Adrenal gland (tissue), 12 donors: ENCODE measurements around the gene FBXO3. TPM values are rescaled to one million over a fixed set of nuclear protein-coding genes. Genes with fewer than 3 reads are reported as not detected.

Source experiments
- DNase-seq, 7 donors: peaks; one replicate each; pipeline ENCODE4 v3.0.0-alpha.2; 2019 to 2020
- H3K27ac ChIP-seq, 5 donors: fragments of 200-600 bp; sonication (generic) in 4 of 5; 1 replicate in 3 of 5; 2 replicates in 2 of 5; pipeline versions ENCODE4 v1.5.1 to v1.8.0; 2016 to 2020; ENCODE audit warnings: mild to moderate bottlenecking in 1 of 5
- H3K27me3 ChIP-seq: fragments of 200-600 bp; 2 replicates; pipeline ENCODE4 v1.8.0; 2021
- H3K36me3 ChIP-seq, 2 donors: fragments of 200-600 bp; replicated peaks in 1 of 2; 1 replicate in 1 of 2; 2 replicates in 1 of 2; pipeline versions ENCODE4 v1.5.1 to v1.8.0; 2018 to 2022
- H3K4me1 ChIP-seq, 2 donors: fragments of 200-600 bp; replicated peaks in 1 of 2; 1 replicate in 1 of 2; 2 replicates in 1 of 2; pipeline versions ENCODE4 v1.5.1 to v1.8.0; 2018 to 2021
- H3K4me3 ChIP-seq, 4 donors: fragments of 200-600 bp; sonication (generic) in 3 of 4; one replicate each; pipeline ENCODE4 v1.5.1; 2016 to 2018
- H3K9me3 ChIP-seq, 3 donors: fragments of 200-600 bp; sonication (generic) in 1 of 3; replicated peaks in 1 of 3; 1 replicate in 2 of 3; 2 replicates in 1 of 3; pipeline versions ENCODE4 v1.5.1 to v1.8.0; 2016 to 2021
- CTCF ChIP-seq, 6 experiments: fragments of 450-650 bp in 4 of 6; fragments of 200-600 bp in 2 of 6; sonication (generic) in 1 of 6; IDR thresholded peaks; 1 replicate in 5 of 6; 2 replicates in 1 of 6; pipeline versions ENCODE4 v1.5.1 to v1.8.0; 2016 to 2021; ENCODE audit warnings: antibody characterized with exemption in 6 of 6, mild to moderate bottlenecking in 2 of 6, moderate library complexity in 1 of 6
- POLR2A ChIP-seq, 2 donors: fragments of 450-650 bp; IDR thresholded peaks; one replicate each; pipeline ENCODE4 v1.6.1; 2017; ENCODE audit warnings: antibody characterized with exemption in 2 of 2, mild to moderate bottlenecking in 2 of 2, moderate library complexity in 1 of 2
- WGBS, 4 donors: extraction: QIAGEN DNeasy Blood & Tissue Kit in 2 of 4; methylation state at CpG; one replicate each; pipeline versions ENCODE4 v1.1.5 to v1.1.7; 2013 to 2017; 5-methylcytosine and 5-hydroxymethylcytosine counted together
- intact Hi-C, 2 donors: fragments of 100-400 bp; cut with DNase I; formaldehyde crosslinking; loops; one replicate each; pipeline versions ENCODE4 v1.14.1 to v1.15.0; 2022 to 2023
- polyA plus RNA-seq, 3 donors: library from polyadenylated mRNA; stranded (reverse); fragments of 200-250 nt in 2 of 3; fragments of 350-450 nt in 1 of 3; fragmentation: Illumina TruSeq in 1 of 3; extraction: RNeasy Lipid Tissue Mini Kit (QIAGEN cat#74804) in 1 of 3; gene quantifications; one replicate each; pipeline ENCODE4 v1.2.3, GENCODE V29; 2013 to 2014
- total RNA-seq, 9 donors: library from RNA; depleted of rRNA in 4 of 9; stranded (reverse); fragments of >200 nt in 4 of 9; fragments of 120-200 nt in 1 of 9; fragmentation: NEBNext Ultra II Directional in 1 of 9; extraction: Animal tissue kit (Norgen Biotek cat#: 25700) in 1 of 9; gene quantifications; one replicate each; pipeline versions ENCODE4 v1.1.0 to v1.2.4, GENCODE V29; 2013 to 2023
- donor health status: healthy with polysubstance abuse.
- donor health status: Bipolar disorder and iron deficiency.
- donor health status: DM: yes; HTN: yes; CAD: no.
- donor health status: DM: no; HTN: no; CAD: no.
- donor health status: DM: no; HTN: no; CAD: no.
- donor health status: DM: yes; HTN: yes; CAD: no.

The FBXO3 gene
- total and polyA plus RNA-seq, 12 donors = 20.7 to 59.2 (median 39.3) TPM

DNA sequence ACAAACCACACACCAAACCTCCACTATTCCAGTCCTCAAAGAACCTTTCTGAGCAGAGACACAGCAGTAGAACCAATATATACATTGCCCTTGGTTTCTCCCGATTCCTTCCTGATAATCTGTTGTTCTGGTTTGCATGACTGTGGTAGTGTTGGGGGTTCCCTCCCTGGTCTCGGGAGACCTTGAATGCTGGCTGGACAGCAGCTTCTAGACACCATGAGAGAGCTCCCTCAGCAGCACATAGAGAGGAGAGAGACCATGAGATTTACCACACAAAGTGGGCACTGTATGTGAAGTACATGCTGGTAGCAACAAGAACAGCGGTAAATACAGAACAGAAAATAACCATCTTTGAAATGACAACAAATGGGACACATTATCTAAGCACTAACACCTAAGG, 76.3 kb downstream of the FBXO3 start:
- H3K4me3 ChIP-seq = no peak overlapping the region
- H3K9me3 ChIP-seq = no peaks in the 10 kb centered on the region
- H3K36me3 ChIP-seq = no peaks in the 10 kb centered on the region
- DNase-seq = no peak
- no peak overlapping the region for H3K27ac ChIP-seq
- no peak for TF ChIP-seq CTCF (IDR thresholded peaks at IDR 0.05)
- TF ChIP-seq POLR2A (IDR thresholded peaks at IDR 0.05) = no peak
- H3K4me1 ChIP-seq = peaks cover 15 to 26% of the 10 kb centered on the region in 2 donors
- WGBS, 4 donors = 62 to 80% (median 76%) methylated on average over 3 of the region's 3 CpGs
- H3K27me3 ChIP-seq = no peaks in the 10 kb centered on the region
- intact Hi-C loops = no loop called here

DNA sequence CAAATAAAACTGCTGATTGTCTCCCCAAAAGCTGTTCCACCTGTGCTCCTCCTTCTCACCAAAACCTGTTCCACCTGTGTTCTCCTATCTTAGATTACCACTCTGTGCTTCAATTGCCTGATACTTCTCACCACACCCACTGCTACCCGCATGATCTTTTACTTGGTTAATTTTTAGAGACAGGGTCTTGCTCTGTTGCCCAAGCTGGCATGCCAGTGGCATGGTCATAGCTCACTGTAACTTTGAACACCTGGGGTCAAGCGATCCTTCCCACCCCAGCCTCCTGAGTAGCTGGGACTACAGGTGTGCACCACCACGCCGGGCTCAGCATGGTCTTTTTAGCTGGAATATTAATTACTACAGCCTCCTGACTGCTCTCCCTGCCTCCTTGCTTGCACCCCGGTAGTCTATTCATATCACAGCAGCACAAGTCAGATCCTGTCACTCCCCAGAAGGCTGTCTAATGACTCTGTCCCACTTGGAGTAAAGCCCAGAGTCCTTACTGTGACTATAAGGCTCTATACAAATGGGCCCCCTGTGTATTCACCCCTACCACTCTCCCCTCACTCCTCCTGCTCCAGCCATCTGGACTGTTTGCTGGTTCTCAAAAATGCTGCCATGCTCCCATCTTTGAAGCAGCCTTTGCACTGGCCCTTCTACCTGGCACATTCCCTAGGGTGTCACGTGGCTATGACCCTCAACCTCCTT, 77.2 kb downstream of the FBXO3 start:
- no peaks in the 10 kb centered on the region for H3K27me3 ChIP-seq
- intact Hi-C loops = no loop called here
- no peak for TF ChIP-seq POLR2A (IDR thresholded peaks at IDR 0.05)
- TF ChIP-seq CTCF (IDR thresholded peaks at IDR 0.05) = no peak
- no peaks in the 10 kb centered on the region for H3K9me3 ChIP-seq
- DNase-seq = no peak
- H3K27ac ChIP-seq = no peak overlapping the region
- WGBS, 4 donors = 81 to 87% (median 85%) methylated on average over 6 of the region's 6 CpGs
- H3K4me1 ChIP-seq = peaks cover 15 to 23% of the 10 kb centered on the region in 2 donors
- no peak overlapping the region for H3K4me3 ChIP-seq
- H3K36me3 ChIP-seq = no peaks in the 10 kb centered on the region

- H3K4me1 ChIP-seq = peaks cover 13 to 20% of the 10 kb centered on the region in 2 donors
- DNase-seq = no peak
- intact Hi-C loops = no loop called here
- no peak overlapping the region for H3K4me3 ChIP-seq
- H3K36me3 ChIP-seq = no peaks in the 10 kb centered on the region
- WGBS, 4 donors = 65 to 81% (median 73%) methylated on average over 5 of the region's 5 CpGs
- no peaks in the 10 kb centered on the region for H3K27me3 ChIP-seq
- no peak for TF ChIP-seq POLR2A (IDR thresholded peaks at IDR 0.05)
- no peak for TF ChIP-seq CTCF (IDR thresholded peaks at IDR 0.05)
- H3K27ac ChIP-seq = no peak overlapping the region
- no peaks in the 10 kb centered on the region for H3K9me3 ChIP-seq
Observed at GRCh38 chr11:33696411-33696810, 77.9 kb downstream of the FBXO3 start.

DNA sequence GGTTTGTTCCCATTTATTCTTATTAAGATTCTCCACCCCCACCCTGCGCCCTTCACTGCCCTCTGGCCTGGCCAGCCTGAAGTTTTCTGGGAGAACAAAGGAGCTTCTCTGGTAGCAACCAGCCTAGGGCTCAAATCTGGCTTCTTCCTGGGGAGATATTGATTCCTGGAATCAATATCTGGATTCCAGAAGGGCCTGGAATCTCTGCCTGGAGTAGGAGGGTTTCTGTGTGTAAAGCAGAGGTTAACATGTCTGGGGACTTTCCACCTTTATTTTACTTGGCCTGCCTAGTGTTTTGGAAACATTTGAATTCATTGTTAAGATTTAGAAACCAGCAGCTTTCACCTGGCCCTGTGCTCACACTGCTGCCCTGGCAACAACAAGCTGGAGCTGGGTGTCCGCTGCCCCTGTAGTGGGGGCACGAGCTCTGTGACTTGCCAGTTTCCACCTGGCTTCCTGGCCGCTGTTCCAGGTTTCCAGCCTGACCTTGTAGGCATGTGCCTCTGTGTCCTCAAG, 79.2 kb downstream of the FBXO3 start:
- Histone ChIP-seq H3K4me3 (no peak overlapping the region), H3K9me3 (no peaks in the 10 kb centered on the region), H3K4me1 (peaks cover 11 to 27% of the 10 kb centered on the region in 2 donors), H3K27me3 (no peaks in the 10 kb centered on the region), H3K27ac (no peak overlapping the region), H3K36me3 (no peaks in the 10 kb centered on the region)
- DNase-seq = no peak
- TF ChIP-seq CTCF (IDR thresholded peaks at IDR 0.05) (no peak), POLR2A (IDR thresholded peaks at IDR 0.05) (no peak)
- intact Hi-C loops = no loop called here
- 87 to 94% (median 91%) methylated on average over 1 to 4 of the region's 4 CpGs for WGBS, 4 donors
